Upper lobe of left lung (tissue), 4 donors: ENCODE measurements around the gene COL23A1.

ENCODE experiments used
- CTCF ChIP-seq, 6 experiments: fragments of 450-650 bp in 4 of 6; fragments of 200-600 bp in 2 of 6; sonication (generic) in 2 of 6; IDR thresholded peaks; one replicate each; pipeline ENCODE4 v1.5.1; 2016 to 2019; ENCODE audit warnings: antibody characterized with exemption in 6 of 6
- POLR2A ChIP-seq, 4 donors: fragments of 450-650 bp; IDR thresholded peaks; one replicate each; pipeline ENCODE4 v1.5.1; 2016 to 2017; ENCODE audit warnings: antibody characterized with exemption in 4 of 4, mild to moderate bottlenecking in 2 of 4
- POLR2AphosphoS5 ChIP-seq, 2 donors: sonication (generic); formaldehyde crosslinking; IDR thresholded peaks; one replicate each; pipeline ENCODE4 v1.5.1; 2017; ENCODE audit warnings: antibody characterized with exemption in 2 of 2

- TF ChIP-seq CTCF (IDR thresholded peaks at IDR 0.05) (no peak), POLR2AphosphoS5 (IDR thresholded peaks at IDR 0.05) (no peak), POLR2A (IDR thresholded peaks at IDR 0.05) (no peak)
Observed at GRCh38 chr5:178411083-178411482, 179.1 kb downstream of the COL23A1 start.
